ENCODE results near the gene RABAC1. TPM values are rescaled to one million over a fixed set of nuclear protein-coding genes. Genes with fewer than 3 reads are reported as not detected.

Gene RABAC1, protein sequence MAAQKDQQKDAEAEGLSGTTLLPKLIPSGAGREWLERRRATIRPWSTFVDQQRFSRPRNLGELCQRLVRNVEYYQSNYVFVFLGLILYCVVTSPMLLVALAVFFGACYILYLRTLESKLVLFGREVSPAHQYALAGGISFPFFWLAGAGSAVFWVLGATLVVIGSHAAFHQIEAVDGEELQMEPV
- 100 to 1,000 TPM; 114 to 122 TPM for total RNA-seq
- 91.4 TPM for polyA plus RNA-seq (2013, experiment 1 of 2)
- polyA plus RNA-seq (2013, experiment 2 of 2): 79.9 TPM
- long read RNA-seq, experiment 1, transcript RABAC1-201 (5 exons, 821 nt): major isoform, 50 of 75 reads
- long read RNA-seq, experiment 1, partial matches to known transcripts: 5 of 75 reads
- long read RNA-seq, experiment 1, other reads (novel, unspliced or antisense): 16 of 75 reads
- long read RNA-seq, experiment 2, transcript RABAC1-201 (5 exons, 821 nt): major isoform, 101 of 110 reads
- long read RNA-seq, experiment 2, partial matches to known transcripts: 1 of 110 reads
- long read RNA-seq, experiment 2, other reads (novel, unspliced or antisense): 6 of 110 reads
- long read RNA-seq, experiment 3, transcript RABAC1-201 (5 exons, 821 nt): major isoform, 51 of 63 reads
- long read RNA-seq, experiment 3, partial matches to known transcripts: 1 of 63 reads
- long read RNA-seq, experiment 3, other reads (novel, unspliced or antisense): 6 of 63 reads
- long read RNA-seq, experiment 4, transcript RABAC1-201 (5 exons, 821 nt): major isoform, 96 of 108 reads
- long read RNA-seq, experiment 4, partial matches to known transcripts: 2 of 108 reads
- long read RNA-seq, experiment 4, other reads (novel, unspliced or antisense): 7 of 108 reads

DNA sequence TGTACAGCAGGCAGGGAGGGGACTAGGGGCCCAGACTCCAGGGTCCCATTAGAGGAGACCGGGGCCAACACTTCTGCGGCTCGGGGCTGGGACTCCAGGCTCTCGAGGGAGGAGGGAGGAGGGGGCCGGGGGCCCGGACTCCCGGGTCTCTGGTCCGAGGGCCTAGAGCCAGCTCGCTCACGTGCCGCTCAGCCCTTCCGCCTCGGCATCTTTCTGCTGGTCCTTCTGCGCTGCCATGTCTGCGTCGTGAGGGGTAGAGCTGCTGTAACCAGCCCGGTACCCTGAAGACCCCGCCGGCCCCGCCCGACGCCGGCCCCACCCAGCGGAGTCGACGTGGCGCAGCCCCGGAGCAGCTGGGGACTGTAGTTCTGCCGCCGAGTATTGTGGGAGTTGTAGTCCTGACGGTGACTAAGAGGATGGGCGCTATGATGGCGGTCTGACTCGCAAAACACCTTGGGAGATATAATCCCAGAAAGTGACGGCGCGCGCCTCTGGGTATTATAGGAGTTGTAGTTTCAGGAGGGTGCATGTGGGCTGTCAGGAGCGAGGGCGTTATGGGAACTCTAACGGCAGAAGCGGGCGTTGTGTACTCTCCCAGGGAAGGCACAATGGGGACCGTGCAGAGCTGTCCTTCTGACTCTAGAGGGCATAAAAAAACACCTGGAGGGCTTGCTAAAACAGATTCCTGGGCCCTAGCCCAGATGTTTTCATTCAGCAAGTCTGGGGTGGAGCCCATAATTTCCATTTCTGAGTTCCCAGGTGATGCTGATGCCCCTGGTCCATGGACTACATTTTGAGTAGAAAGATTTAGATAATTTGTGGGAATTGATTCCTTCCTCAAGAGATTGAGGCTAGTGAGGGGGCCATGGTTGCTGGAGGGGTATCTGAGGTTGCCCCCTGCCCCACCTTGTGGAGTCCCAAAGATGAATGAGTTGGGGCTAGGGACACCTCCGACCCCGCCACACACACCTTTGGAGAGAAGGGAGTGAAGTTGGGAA is at the start of gene RABAC1:
RABAC1 (minus strand) TSS at position 266 of the 998 bp plus-strand sequence; CDS start at position 237, 29 bp downstream.
- Histone ChIP-seq H3K27ac (ENCODE audit: low read depth, low read length) (peak within 1 kb of the TSS; percentile 70), H3K9ac (ENCODE audit: extremely low read depth, low read length, poor library complexity, severe bottlenecking) (peak within 1 kb of the TSS; percentile 94), H3K4me3 (ENCODE audit: low read length) (peak within 1 kb of the TSS; percentile 82), H3K4me1 (ENCODE audit: control insufficient read depth, insufficient read depth, low read length) (no peaks in the 10 kb centered on the region), H3K9me3 (ENCODE audit: control insufficient read depth, low read length) (no peaks in the 10 kb centered on the region), H3K27me3 (ENCODE audit: control insufficient read depth, insufficient read depth, low read length, poor library complexity, severe bottlenecking) (no peaks in the 10 kb centered on the region), H3K36me3 (ENCODE audit: control insufficient read depth, insufficient read depth, low read length) (peaks cover 5% of the 10 kb centered on the region)
- H3K4me1 Mint-ChIP-seq: peaks cover 10% of the 10 kb centered on the region
- H3K9me3 Mint-ChIP-seq: no peaks in the 10 kb centered on the region
- H3K27me3 Mint-ChIP-seq (ENCODE audit: insufficient read depth): no peaks in the 10 kb centered on the region
- TF ChIP-seq, protein P1, sequence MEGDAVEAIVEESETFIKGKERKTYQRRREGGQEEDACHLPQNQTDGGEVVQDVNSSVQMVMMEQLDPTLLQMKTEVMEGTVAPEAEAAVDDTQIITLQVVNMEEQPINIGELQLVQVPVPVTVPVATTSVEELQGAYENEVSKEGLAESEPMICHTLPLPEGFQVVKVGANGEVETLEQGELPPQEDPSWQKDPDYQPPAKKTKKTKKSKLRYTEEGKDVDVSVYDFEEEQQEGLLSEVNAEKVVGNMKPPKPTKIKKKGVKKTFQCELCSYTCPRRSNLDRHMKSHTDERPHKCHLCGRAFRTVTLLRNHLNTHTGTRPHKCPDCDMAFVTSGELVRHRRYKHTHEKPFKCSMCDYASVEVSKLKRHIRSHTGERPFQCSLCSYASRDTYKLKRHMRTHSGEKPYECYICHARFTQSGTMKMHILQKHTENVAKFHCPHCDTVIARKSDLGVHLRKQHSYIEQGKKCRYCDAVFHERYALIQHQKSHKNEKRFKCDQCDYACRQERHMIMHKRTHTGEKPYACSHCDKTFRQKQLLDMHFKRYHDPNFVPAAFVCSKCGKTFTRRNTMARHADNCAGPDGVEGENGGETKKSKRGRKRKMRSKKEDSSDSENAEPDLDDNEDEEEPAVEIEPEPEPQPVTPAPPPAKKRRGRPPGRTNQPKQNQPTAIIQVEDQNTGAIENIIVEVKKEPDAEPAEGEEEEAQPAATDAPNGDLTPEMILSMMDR (conservative IDR thresholded peaks at IDR 0.05): peak; percentile 67
- H3K27ac Mint-ChIP-seq: peak within 1 kb of the TSS; percentile 92
- H3K36me3 Mint-ChIP-seq (ENCODE audit: low read depth): peaks cover 16% of the 10 kb centered on the region
- peak within 1 kb of the TSS; percentile 70 for H3K4me3 Mint-ChIP-seq
- peak; percentile 98 for DNase-seq
- WGBS, 2 experiments (ENCODE audit: insufficient coverage in 1 of 2, insufficient read length in 1 of 2): 1 to 5% methylated on average over 27 to 46 of the region's 46 CpGs

DNA sequence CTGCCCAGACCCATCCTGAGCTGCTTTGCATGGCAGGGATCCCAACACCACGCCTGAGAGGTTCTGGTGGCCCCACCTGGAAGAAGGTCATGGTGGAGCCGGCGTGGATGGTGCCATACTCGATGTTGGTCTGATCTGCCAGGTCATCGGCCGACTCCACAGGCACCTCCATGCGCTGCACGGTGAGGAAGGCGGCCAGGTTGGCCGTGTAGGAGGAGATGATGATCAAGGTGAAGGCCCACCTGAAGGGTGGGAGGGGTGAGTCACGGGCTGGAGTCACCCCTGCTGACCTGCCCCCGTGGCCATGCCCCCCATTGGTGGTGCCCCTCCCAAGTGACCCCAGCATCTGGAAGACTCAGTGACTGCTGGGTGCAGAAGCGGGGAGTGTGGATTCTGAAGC is 47.4 kb upstream of the RABAC1 start:
- WGBS, 2 experiments (ENCODE audit: insufficient coverage in 1 of 2, insufficient read length in 1 of 2): 92 to 100% methylated on average over 10 to 13 of the region's 13 CpGs
- DNase-seq: no peak
- H3K9me3 ChIP-seq (ENCODE audit: control insufficient read depth, low read length): no peaks in the 10 kb centered on the region
- TF ChIP-seq, protein P1 (conservative IDR thresholded peaks at IDR 0.05): no peak
- Mint-ChIP-seq H3K36me3 (ENCODE audit: low read depth) (no peaks in the 10 kb centered on the region), H3K4me3 (no peak overlapping the region), H3K9me3 (no peaks in the 10 kb centered on the region), H3K4me1 (no peaks in the 10 kb centered on the region), H3K27me3 (ENCODE audit: insufficient read depth) (peaks cover 18% of the 10 kb centered on the region), H3K27ac (no peak overlapping the region)
- no peaks in the 10 kb centered on the region for H3K4me1 ChIP-seq (ENCODE audit: control insufficient read depth, insufficient read depth, low read length)
- H3K27ac ChIP-seq (ENCODE audit: low read depth, low read length): no peak overlapping the region
- no peak overlapping the region for H3K4me3 ChIP-seq (ENCODE audit: low read length)
- H3K36me3 ChIP-seq (ENCODE audit: control insufficient read depth, insufficient read depth, low read length): no peaks in the 10 kb centered on the region
- peaks cover 10% of the 10 kb centered on the region for H3K27me3 ChIP-seq (ENCODE audit: control insufficient read depth, insufficient read depth, low read length, poor library complexity, severe bottlenecking)
- H3K9ac ChIP-seq (ENCODE audit: extremely low read depth, low read length, poor library complexity, severe bottlenecking): no peak overlapping the region

DNA sequence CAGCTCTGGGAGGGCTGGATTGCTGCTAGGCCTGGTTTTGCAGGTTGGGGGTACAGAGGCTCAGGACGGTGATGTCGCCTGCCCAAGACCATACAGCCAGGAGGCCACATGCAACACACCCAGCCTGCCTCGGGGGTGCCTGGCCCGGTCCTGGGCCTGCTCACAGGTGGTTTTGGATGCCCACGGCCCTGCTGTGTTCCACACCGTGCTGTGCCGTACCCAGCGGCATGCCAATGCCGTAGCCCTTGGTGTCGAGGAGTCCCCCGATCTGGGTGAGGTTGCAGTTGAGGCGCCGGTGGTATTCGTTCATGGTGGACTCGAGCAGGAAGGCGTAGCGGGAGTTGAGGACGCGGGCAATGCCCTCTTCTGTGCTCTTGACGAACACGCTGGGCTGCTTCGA is 46.4 kb upstream of the RABAC1 start:
- no peak overlapping the region for H3K27ac ChIP-seq (ENCODE audit: low read depth, low read length)
- no peaks in the 10 kb centered on the region for H3K9me3 Mint-ChIP-seq
- DNase-seq: no peak
- H3K36me3 Mint-ChIP-seq (ENCODE audit: low read depth): no peaks in the 10 kb centered on the region
- no peak overlapping the region for H3K27ac Mint-ChIP-seq
- WGBS, 2 experiments (ENCODE audit: insufficient coverage in 1 of 2, insufficient read length in 1 of 2): 94 to 96% methylated on average over 17 to 22 of the region's 22 CpGs
- H3K9me3 ChIP-seq (ENCODE audit: control insufficient read depth, low read length): no peaks in the 10 kb centered on the region
- peaks cover 28% of the 10 kb centered on the region for H3K27me3 Mint-ChIP-seq (ENCODE audit: insufficient read depth)
- TF ChIP-seq, protein P1 (conservative IDR thresholded peaks at IDR 0.05): no peak
- no peak overlapping the region for H3K9ac ChIP-seq (ENCODE audit: extremely low read depth, low read length, poor library complexity, severe bottlenecking)
- H3K4me3 ChIP-seq (ENCODE audit: low read length): no peak overlapping the region
- no peak overlapping the region for H3K4me3 Mint-ChIP-seq
- H3K36me3 ChIP-seq (ENCODE audit: control insufficient read depth, insufficient read depth, low read length): no peaks in the 10 kb centered on the region
- H3K4me1 ChIP-seq (ENCODE audit: control insufficient read depth, insufficient read depth, low read length): no peaks in the 10 kb centered on the region
- no peaks in the 10 kb centered on the region for H3K4me1 Mint-ChIP-seq
- peaks cover 21% of the 10 kb centered on the region for H3K27me3 ChIP-seq (ENCODE audit: control insufficient read depth, insufficient read depth, low read length, poor library complexity, severe bottlenecking)
